Measurements from ENCODE around the gene VILL.

- TF ChIP-seq CTCF (IDR thresholded peaks at IDR 0.05) (no peak), POLR2A (IDR thresholded peaks at IDR 0.05) (no peak)
Observed at GRCh38 chr3:37945807-37946530, 44.6 kb upstream of the VILL start.

All from body of pancreas (tissue), 4 donors.